Adipose tissue (tissue), 3 donors: Measurements from ENCODE around the gene COL9A1. TPM values are rescaled to one million over a fixed set of nuclear protein-coding genes. Genes with fewer than 3 reads are reported as not detected.

Experiments used
- H3K27ac ChIP-seq: one replicate; pipeline ENCODE4 v1.5.1; 2013; ENCODE audit warnings: low read depth, low read length
- WGBS, 3 donors: extraction: QIAGEN DNeasy Blood & Tissue Kit; methylation state at CpG; one replicate each; pipeline ENCODE4 v1.1.7; 2013; 5-methylcytosine and 5-hydroxymethylcytosine counted together
- polyA plus RNA-seq, 3 donors: library from polyadenylated mRNA; stranded (reverse); fragments of 200-250 nt; gene quantifications; one replicate each; pipeline ENCODE4 v1.2.3, GENCODE V29; 2013
- donor health status: healthy with polysubstance abuse.
- donor health status: Bipolar disorder and iron deficiency.
- donor health status: healthy.

COL9A1 gene
- polyA plus RNA-seq, 3 donors: 0.07 to 0.31 TPM; not detected in 1

DNA sequence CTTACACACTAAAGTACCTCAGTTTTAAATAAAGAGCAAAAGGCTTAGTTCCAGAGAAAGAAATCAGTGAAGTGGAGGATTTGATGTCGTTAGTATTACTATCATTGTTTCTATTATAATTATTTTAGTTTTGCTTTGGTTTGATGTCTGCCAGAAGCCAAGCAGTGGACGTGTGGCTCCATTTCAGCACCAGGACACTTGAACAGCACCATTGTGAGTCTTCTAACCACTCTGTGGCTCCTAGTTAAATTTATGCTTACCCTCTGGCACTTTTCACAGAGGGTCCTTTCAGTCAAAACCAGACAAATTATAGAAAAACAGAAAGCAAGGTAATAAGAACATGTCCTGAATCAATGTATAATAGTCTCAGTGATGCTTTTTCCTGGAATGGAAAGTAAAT is 3.4 kb downstream of the COL9A1 start:
- 22 to 28% (median 27%) methylated on average over 2 of the region's 2 CpGs for WGBS, 3 donors
- no peak overlapping the region for H3K27ac ChIP-seq

DNA sequence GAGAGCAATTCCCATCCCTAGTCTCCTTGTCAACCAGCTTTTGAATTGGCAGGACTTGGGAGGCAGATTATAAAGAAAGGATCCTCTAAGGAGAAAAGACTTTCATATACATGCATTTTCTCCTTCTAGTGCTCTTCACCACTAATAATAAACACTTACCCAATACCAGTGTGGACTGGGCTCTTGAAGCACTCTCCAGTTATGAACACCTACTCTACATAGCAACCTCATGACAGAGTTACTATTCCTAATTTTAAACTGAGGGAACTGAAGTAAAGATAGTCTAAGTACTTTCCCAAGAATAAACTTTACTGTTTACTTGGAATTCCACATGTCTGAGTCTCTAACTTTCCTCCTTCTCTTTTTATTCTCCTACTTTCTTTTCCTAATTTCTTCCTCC is 4.8 kb downstream of the COL9A1 start:
- H3K27ac ChIP-seq: no peak overlapping the region

GRCh38 chr6:70292193-70292592 is 10.7 kb downstream of the COL9A1 start:
- whole genome bisulfite sequencing, 3 donors: 51 to 70% (median 57%) methylated on average over 1 of the region's 1 CpG
- H3K27ac ChIP-seq: no peak overlapping the region

GRCh38 chr6:70289299-70289698 is 13.6 kb downstream of the COL9A1 start:
- H3K27ac ChIP-seq: no peak overlapping the region
- 35 to 41% (median 36%) methylated on average over 2 of the region's 2 CpGs for WGBS, 3 donors

DNA sequence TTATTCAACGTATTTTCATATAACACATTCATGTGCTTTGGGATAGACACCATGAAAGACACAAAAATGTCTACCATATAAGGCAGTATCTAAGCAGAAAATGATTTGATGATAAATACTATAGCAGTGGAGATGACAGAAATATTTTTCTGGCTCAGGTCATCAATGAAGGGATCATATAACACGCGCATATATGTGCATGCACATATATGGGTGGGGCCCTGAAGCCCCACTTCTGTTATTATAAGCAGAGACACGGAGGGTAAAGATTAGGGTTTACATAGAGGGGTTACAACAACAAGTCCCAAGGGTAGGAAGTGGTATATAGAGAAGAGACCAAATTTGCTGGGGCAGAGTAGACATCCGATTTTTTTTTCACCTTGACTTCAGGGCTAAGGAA is 16.0 kb downstream of the COL9A1 start:
- no peak overlapping the region for H3K27ac ChIP-seq

GRCh38 chr6:70285201-70285600 is 17.7 kb downstream of the COL9A1 start:
- H3K27ac ChIP-seq: no peak overlapping the region
- 70 to 85% (median 82%) methylated on average over 4 of the region's 4 CpGs for WGBS, 3 donors

More for the DNA sequence above, 16.0 kb downstream of the COL9A1 start:
- 78 to 86% (median 85%) methylated on average over 5 of the region's 5 CpGs for WGBS, 3 donors

DNA sequence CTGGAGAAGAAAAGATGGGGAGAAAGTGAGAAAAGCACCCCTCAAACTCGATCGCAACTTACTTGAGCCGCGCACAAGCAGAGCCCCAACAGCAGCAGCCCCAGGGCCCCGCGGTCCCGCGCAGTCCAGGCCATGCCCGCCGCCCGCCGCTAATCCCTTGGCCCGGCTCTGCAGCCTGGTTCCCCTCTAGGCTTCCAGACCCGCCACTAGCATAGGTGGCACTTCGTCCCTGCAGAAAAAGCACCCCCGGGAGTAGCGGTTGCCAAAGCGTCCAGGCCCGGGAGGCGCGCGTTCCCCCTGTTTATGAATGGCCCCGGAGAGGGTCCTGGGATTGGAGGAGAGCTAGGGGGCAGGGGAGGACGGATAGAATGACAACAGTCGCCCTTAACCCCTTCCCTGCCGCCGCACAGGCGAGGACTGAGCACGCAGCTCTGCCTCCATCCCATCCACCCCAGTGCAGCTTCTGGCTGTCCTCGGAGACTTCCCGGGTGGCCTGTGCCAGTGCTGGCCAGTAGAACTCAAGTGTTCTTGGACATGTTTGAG is 19.9 kb downstream of the COL9A1 start:
- 2 to 6% (median 4%) methylated on average over 31 of the region's 31 CpGs for WGBS, 3 donors
- H3K27ac ChIP-seq: no peak overlapping the region

DNA sequence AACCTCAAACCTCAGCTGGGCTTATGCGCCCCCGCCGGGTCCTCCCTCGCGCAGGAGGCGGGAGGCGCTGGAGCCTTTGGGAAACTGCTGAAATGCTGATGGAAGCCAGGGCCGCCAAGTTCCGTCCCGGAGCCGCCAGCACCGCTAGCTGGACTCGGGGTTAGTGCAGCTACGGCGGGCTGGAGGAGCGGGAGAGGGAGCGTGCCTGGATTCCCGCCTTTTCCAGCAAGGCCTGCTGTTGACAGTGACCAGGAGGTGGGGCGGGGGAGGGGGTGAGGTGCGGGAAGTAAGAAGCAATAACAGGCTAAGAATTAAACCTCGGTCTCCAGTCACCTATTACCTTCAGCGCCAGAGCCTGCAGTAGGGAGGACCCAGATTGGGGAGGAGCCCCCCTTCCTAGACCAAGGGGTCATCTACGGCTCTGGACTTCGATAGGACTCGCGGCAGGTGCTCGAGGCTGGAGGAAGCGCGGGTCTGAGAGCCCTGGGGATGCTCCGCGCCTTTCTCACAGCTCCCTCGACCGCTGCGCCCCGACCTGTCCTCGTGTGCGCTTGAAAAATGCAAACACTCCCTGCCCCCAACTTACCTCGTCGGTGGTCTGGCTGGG is 20.5 kb downstream of the COL9A1 start:
- H3K27ac ChIP-seq: no peak overlapping the region
- whole genome bisulfite sequencing, 3 donors: 3 to 4% (median 3%) methylated on average over 38 to 39 of the region's 39 CpGs

- 35 to 41% (median 35%) methylated on average over 8 of the region's 8 CpGs for WGBS, 3 donors
Measured at GRCh38 chr6:70281923-70282311, 21.0 kb downstream of the COL9A1 start.

DNA sequence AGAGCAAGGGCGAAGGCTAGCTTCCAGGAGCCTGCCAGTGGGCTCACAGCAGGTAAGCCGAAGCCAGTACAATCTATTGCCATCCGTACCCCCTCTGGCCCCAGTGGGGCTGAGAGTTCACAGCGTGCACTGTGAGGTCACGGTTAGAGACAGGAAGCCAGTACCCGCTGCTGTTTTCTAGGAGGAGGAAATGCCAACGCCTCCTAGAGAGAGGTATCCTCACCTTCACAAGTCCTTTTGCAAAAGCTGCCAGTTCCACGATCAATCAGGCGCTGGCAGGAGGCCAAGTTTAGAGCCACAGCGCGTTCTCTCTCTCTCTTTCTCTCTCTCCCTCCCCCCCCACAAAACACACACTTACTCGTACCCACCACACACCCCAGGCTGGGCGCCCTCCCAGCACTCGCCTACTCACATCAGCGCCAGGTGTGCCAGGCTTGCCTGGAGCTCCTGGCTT is 22.5 kb downstream of the COL9A1 start:
- WGBS, 3 donors: 26 to 55% (median 52%) methylated on average over 15 of the region's 15 CpGs
- H3K27ac ChIP-seq: no peak overlapping the region

More at GRCh38 chr6:70281923-70282311, 21.0 kb downstream of the COL9A1 start:
- no peak overlapping the region for H3K27ac ChIP-seq

GRCh38 chr6:70277470-70277869 is 25.4 kb downstream of the COL9A1 start:
- 73 to 87% (median 78%) methylated on average over 2 of the region's 2 CpGs for WGBS, 3 donors
- no peak overlapping the region for H3K27ac ChIP-seq

DNA sequence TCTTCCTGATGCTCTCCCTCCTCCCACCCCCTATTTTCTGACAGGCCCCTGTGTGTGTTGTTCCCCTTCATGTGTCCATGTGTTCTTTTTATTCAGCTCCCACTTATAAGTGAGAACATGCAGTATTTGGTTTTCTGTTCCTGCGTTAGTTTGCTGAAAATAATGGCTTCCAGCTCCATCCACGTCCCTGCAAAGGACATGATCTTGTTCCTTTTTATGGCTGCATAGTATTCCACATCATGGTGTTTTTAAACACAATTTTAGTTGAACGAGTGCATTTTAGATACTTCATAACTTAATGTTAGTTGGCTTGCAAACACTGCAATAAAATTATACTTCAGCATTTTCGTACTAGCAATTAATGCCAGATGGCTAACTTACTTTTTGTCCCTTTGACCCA is 28.5 kb downstream of the COL9A1 start:
- WGBS, 3 donors: 76 to 86% (median 79%) methylated on average over 4 of the region's 4 CpGs
- no peak overlapping the region for H3K27ac ChIP-seq

- H3K27ac ChIP-seq: no peak overlapping the region
- WGBS, 3 donors: 46 to 63% (median 61%) methylated on average over 2 of the region's 2 CpGs
Measured at GRCh38 chr6:70272071-70272470, 30.8 kb downstream of the COL9A1 start.

DNA sequence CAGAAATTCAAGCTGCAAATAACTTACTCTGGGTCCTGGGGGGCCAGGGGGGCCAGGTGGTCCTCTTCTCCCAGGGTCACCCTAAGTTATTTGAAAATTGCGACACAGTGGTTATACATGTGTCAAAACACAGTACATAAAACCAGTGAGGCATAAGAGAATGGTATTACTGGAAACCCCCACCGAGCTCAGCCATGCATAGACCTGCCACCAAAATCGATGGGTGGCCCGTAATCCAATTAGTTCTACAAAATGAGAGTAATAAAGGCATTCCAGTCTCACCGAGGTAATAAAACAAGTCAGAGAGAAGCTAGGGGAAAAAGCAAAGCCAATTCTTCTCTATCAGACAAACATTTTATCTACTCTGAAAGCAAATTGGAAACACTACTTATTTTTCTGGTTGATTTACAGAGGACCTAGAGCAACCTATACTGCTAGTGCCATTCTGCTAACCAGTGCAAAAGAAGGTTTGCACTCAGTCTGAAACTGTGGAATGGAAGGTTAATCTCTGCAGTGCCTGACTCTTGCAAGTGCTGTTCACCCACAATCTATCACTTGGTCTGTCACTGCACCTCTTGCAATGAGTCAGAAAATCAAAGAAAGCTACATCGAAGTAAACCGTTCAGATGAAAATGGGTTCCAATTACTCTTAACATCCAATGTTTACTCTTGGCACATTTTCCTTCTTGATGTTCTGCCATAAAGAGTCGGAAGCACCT is 32.4 kb downstream of the COL9A1 start:
- WGBS, 3 donors: 50 to 68% (median 59%) methylated on average over 8 of the region's 8 CpGs

GRCh38 chr6:70266142-70266541 is 36.7 kb downstream of the COL9A1 start:
- no peak overlapping the region for H3K27ac ChIP-seq
- 43 to 61% (median 55%) methylated on average over 2 of the region's 2 CpGs for WGBS, 3 donors

More for the DNA sequence above, 32.4 kb downstream of the COL9A1 start:
- H3K27ac ChIP-seq: no peak overlapping the region

DNA sequence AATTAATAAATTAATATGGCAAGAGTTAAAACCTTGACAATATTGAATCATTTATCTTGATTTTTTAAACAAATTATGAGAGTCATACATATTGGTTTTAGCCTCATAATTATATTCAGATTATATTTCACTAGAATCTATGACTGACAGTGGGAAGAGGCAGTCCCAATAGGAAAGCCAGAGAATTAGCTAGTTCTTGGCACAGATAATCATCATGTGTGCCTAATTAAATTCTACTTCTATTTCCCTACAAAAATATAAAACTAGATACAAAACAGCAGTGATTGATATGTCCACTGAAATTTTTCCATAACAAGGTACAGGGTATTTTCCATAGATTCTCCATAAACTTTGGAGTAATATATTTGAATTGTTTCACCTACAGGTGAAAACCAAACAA is 38.6 kb downstream of the COL9A1 start:
- no peak overlapping the region for H3K27ac ChIP-seq

GRCh38 chr6:70258483-70258882 is 44.4 kb downstream of the COL9A1 start:
- H3K27ac ChIP-seq: no peak overlapping the region
- 26 to 47% (median 35%) methylated on average over 1 of the region's 1 CpG for whole genome bisulfite sequencing, 3 donors

GRCh38 chr6:70257768-70258273 is 45.1 kb downstream of the COL9A1 start:
- H3K27ac ChIP-seq: no peak overlapping the region
- 84 to 90% (median 88%) methylated on average over 2 of the region's 2 CpGs for WGBS, 3 donors

GRCh38 chr6:70254784-70255183 is 48.1 kb downstream of the COL9A1 start:
- no peak overlapping the region for H3K27ac ChIP-seq
- 63 to 75% (median 72%) methylated on average over 2 of the region's 2 CpGs for WGBS, 3 donors

- H3K27ac ChIP-seq: no peak overlapping the region
- WGBS, 3 donors: 32 to 70% (median 60%) methylated on average over 3 of the region's 3 CpGs
Measured at GRCh38 chr6:70253923-70254322, 49.0 kb downstream of the COL9A1 start.
